Germinal center (tissue), 1 donor: ENCODE measurements around the gene DPY19L1.
"Not testable (repeated sequence)": the region's sequence is repeated elsewhere in the genome, so short reads cannot be mapped to it uniquely, and the experiment has no call there.

Experiments
- DNase-seq: peaks from one replicate; pipeline ENCODE4 v3.0.0; 2012; ENCODE audit warnings: mixed read lengths, low spot score

DPY19L1 gene

GRCh38 chr7:35037211-35037525 is at the start of gene DPY19L1:
TSS of gene DPY19L1 (minus strand) at chr7:35037485. CDS start at chr7:35037394, 91 bp downstream.
- DNase-seq = no peak

GRCh38 chr7:35079517-35079916 is 42.2 kb upstream of the DPY19L1 start:
- DNase-seq = not testable (repeated sequence)

GRCh38 chr7:35074008-35074407 is 36.7 kb upstream of the DPY19L1 start:
- not testable (repeated sequence) for DNase-seq

- DNase-seq = not testable (repeated sequence)
Measured at GRCh38 chr7:35072950-35073827, 35.9 kb upstream of the DPY19L1 start.

GRCh38 chr7:35069084-35069483 is 31.8 kb upstream of the DPY19L1 start:
- not testable (repeated sequence) for DNase-seq

- DNase-seq = not testable (repeated sequence)
Measured at GRCh38 chr7:35065382-35065781, 28.1 kb upstream of the DPY19L1 start.

GRCh38 chr7:35058571-35058970 is 21.3 kb upstream of the DPY19L1 start:
- DNase-seq = not testable (repeated sequence)

- not testable (repeated sequence) for DNase-seq
Measured at GRCh38 chr7:35057505-35058451, 20.5 kb upstream of the DPY19L1 start.

- DNase-seq = not testable (repeated sequence)
Measured at GRCh38 chr7:35055733-35056132, 18.4 kb upstream of the DPY19L1 start.

GRCh38 chr7:35053488-35054175 is 16.3 kb upstream of the DPY19L1 start:
- DNase-seq = not testable (repeated sequence)

GRCh38 chr7:35048390-35048789 is 11.1 kb upstream of the DPY19L1 start:
- not testable (repeated sequence) for DNase-seq

- DNase-seq = not testable (repeated sequence)
Measured at GRCh38 chr7:35047912-35048305, 10.6 kb upstream of the DPY19L1 start.

- DNase-seq = not testable (repeated sequence)
Measured at GRCh38 chr7:35047263-35047911, 10.1 kb upstream of the DPY19L1 start.

- DNase-seq = not testable (repeated sequence)
Measured at GRCh38 chr7:35043301-35043700, 6.0 kb upstream of the DPY19L1 start.

- no peak for DNase-seq
Measured at GRCh38 chr7:35040906-35041305, 3.6 kb upstream of the DPY19L1 start.

GRCh38 chr7:35039343-35039742 is 2.1 kb upstream of the DPY19L1 start:
- no peak for DNase-seq

GRCh38 chr7:35038354-35038753 is 1.1 kb upstream of the DPY19L1 start:
- no peak for DNase-seq

- peak; percentile 93 for DNase-seq
Measured at GRCh38 chr7:35037526-35038341, 449 bp upstream of the DPY19L1 start.

- DNase-seq = peak; percentile 44
Measured at GRCh38 chr7:35036361-35037171, 719 bp downstream of the DPY19L1 start.

GRCh38 chr7:35035511-35035961 is 1.7 kb downstream of the DPY19L1 start:
- DNase-seq = no peak
